Panc1 (cell line): ENCODE measurements around the gene BRINP3. TPM values are rescaled to one million over a fixed set of nuclear protein-coding genes. Genes with fewer than 3 reads are reported as not detected.

Experiments
- ATAC-seq: fragments of 200-7000 bp; cut with Tn5 transposase; 2 replicates; pipeline ENCODE4 v1.9.1; 2020; ENCODE audit warnings: mild to moderate bottlenecking, moderate library complexity
- BruUV-seq: library from RNA; stranded (reverse); fragments of 400-500 nt; replicated peaks from 2 replicates; lab custom pipeline; 2021; lab: Mats Ljungman, UMichigan
- CTCF ChIA-PET: fragments of 300-600 bp; sonication (Branson Sonifier 250); formaldehyde crosslinking; loops from one replicate; lab custom pipeline; 2022; ENCODE audit warnings: antibody characterized with exemption; lab: Charles Lee
- POLR2A ChIA-PET: fragments of 300-600 bp; sonication (Branson Sonifier 250); formaldehyde crosslinking; loops from one replicate; lab custom pipeline; 2022; ENCODE audit warnings: antibody characterized with exemption; lab: Charles Lee
- DNase-seq: peaks from one replicate; pipeline ENCODE4 v3.0.0-alpha.2; 2010; ENCODE audit warnings: low read depth, low spot score
- H3K27ac ChIP-seq: 2 replicates; pipeline ENCODE4 v1.5.1; 2011; ENCODE audit warnings: mild to moderate bottlenecking, low read length, inconsistent platforms
- H3K27me3 ChIP-seq: fragments of 200-500 bp; sonication (Bioruptor generic); 2 replicates; pipeline ENCODE4 v1.6.0; 2014; ENCODE audit warnings: low read length, inconsistent platforms; ENCODE audit not compliant: control insufficient read depth, insufficient read depth
- H3K36me3 ChIP-seq: fragments of 200-500 bp; sonication (Bioruptor generic); 2 replicates; pipeline ENCODE4 v1.5.1; 2014; ENCODE audit warnings: inconsistent platforms, mild to moderate bottlenecking, low read length, moderate library complexity; ENCODE audit not compliant: control insufficient read depth, insufficient read depth
- H3K4me1 ChIP-seq: 2 replicates; pipeline ENCODE4 v1.5.1; 2011; ENCODE audit warnings: inconsistent platforms, mild to moderate bottlenecking, low read length, moderate library complexity; ENCODE audit not compliant: control insufficient read depth, insufficient read depth
- H3K4me3 ChIP-seq, 2 experiments: 2 replicates each; pipeline ENCODE4 v1.5.1; 2011 to 2012; ENCODE audit warnings: low read depth in 2 of 2, low read length in 2 of 2, mild to moderate bottlenecking in 2 of 2, inconsistent platforms in 1 of 2, moderate library complexity in 1 of 2
- H3K9me3 ChIP-seq: fragments of 200-500 bp; sonication (Bioruptor generic); 2 replicates; pipeline ENCODE4 v1.5.1; 2014; ENCODE audit warnings: low read depth, mild to moderate bottlenecking, inconsistent platforms, low read length, moderate library complexity; ENCODE audit not compliant: control insufficient read depth, insufficient read depth
- CTCF ChIP-seq: fragments of 450-650 bp; IDR thresholded peaks from 2 replicates; pipeline ENCODE4 v1.5.1; 2017; ENCODE audit warnings: mild to moderate bottlenecking
- POLR2AphosphoS5 ChIP-seq: IDR thresholded peaks from 2 replicates; pipeline ENCODE4 v1.6.1; 2012; ENCODE audit warnings: mild to moderate bottlenecking, low read depth, low read length, moderate library complexity
- REST ChIP-seq, 2 experiments: IDR thresholded peaks; 2 replicates each; pipeline ENCODE4 v1.6.1; 2011 to 2012; ENCODE audit warnings: low read depth in 2 of 2, control low read depth in 1 of 2, low read length in 1 of 2, mild to moderate bottlenecking in 1 of 2, moderate library complexity in 1 of 2; ENCODE audit not compliant: insufficient read depth in 1 of 2
- SIN3A ChIP-seq: IDR thresholded peaks from 2 replicates; pipeline ENCODE4 v1.6.1; 2012; ENCODE audit warnings: low read depth, mild to moderate bottlenecking, low read length, moderate library complexity, borderline replicate concordance; ENCODE audit not compliant: insufficient read depth
- TCF7L2 ChIP-seq: IDR thresholded peaks from 2 replicates; pipeline ENCODE4 v1.6.1; 2011; ENCODE audit warnings: mild to moderate bottlenecking, low read depth, low read length, inconsistent platforms
- in situ Hi-C: cut with HindIII; loops from 2 replicates; pipeline ENCODE4 v1.10.0; 2016; ENCODE audit warnings: low sequenced_read_pairs, low pct_unique_long_range_greater_than_20kb
- intact Hi-C: fragments of 100-400 bp; cut with micrococcal nuclease; formaldehyde crosslinking; loops from one replicate; pipeline ENCODE4 v1.10.0; 2022; ENCODE audit not compliant: unreplicated experiment
- total RNA-seq: library from RNA; stranded (reverse); gene quantifications from one replicate; pipeline ENCODE4 v1.2.1, GENCODE V29; 2021; ENCODE audit not compliant: unreplicated experiment

BRINP3 gene
- total RNA-seq, 1 experiment from 2014 or later: 1.0 TPM

GRCh38 chr1:190098756-190099155 lies 378.9 kb downstream of the BRINP3 start:
- TF ChIP-seq TCF7L2: no peak
- no peak for TF ChIP-seq SIN3A
- no peak for TF ChIP-seq CTCF
- TF ChIP-seq REST (IDR thresholded peaks at IDR 0.05; ENCODE audit: insufficient read depth in 1 of 2, low read depth in 2 of 2, low read length in 1 of 2): no peak
- TF ChIP-seq POLR2AphosphoS5: no peak
- DNase-seq: no peak
- POLR2A ChIA-PET: no interaction called here
- ATAC-seq: no peak
- CTCF ChIA-PET: no interaction called here
- Histone ChIP-seq H3K9me3 (no peaks in the 10 kb centered on the region), H3K36me3 (no peaks in the 10 kb centered on the region), H3K4me1 (no peaks in the 10 kb centered on the region), H3K27me3 (no peaks in the 10 kb centered on the region), H3K4me3 (no peak overlapping the region), H3K27ac (no peak overlapping the region)
- in situ Hi-C loops (no loop called here), intact Hi-C loops (no loop called here)
- no TSS peak for BruUV-seq

- TF ChIP-seq POLR2AphosphoS5 (no peak), TCF7L2 (no peak), CTCF (no peak), REST (IDR thresholded peaks at IDR 0.05; ENCODE audit: insufficient read depth in 1 of 2, low read depth in 2 of 2, low read length in 1 of 2) (no peak)
- CTCF ChIA-PET: no interaction called here
- DNase-seq: no peak
- Histone ChIP-seq H3K4me3 (no peak overlapping the region), H3K9me3 (no peaks in the 10 kb centered on the region), H3K27me3 (no peaks in the 10 kb centered on the region), H3K4me1 (no peaks in the 10 kb centered on the region), H3K27ac (no peak overlapping the region), H3K36me3 (no peaks in the 10 kb centered on the region)
- intact Hi-C loops: no loop called here
- BruUV-seq: no TSS peak
- ATAC-seq: no peak
- POLR2A ChIA-PET: no interaction called here
- in situ Hi-C loops: no loop called here
Measured at GRCh38 chr1:190098107-190098506, 379.6 kb downstream of the BRINP3 start.
